Cardiac muscle cell (in vitro differentiated cells and primary cell): Measurements from ENCODE around the gene TTBK1. TPM values are rescaled to one million over a fixed set of nuclear protein-coding genes. Genes with fewer than 3 reads are reported as not detected.

Source experiments
- DNase-seq, 2 donors: peaks; one replicate each; pipeline versions ENCODE4 v3.0.0 to v3.0.0-alpha.2; 2010 to 2017; ENCODE audit warnings: low read depth in 1 of 2, low spot score in 1 of 2
- H3K27ac ChIP-seq: fragments of 200-600 bp; sonication (generic); 2 replicates; pipeline ENCODE4 v1.5.1; 2016
- H3K27me3 ChIP-seq: fragments of 200-600 bp; sonication (generic); 2 replicates; pipeline ENCODE4 v1.6.0; 2016; ENCODE audit warnings: control low read depth
- H3K36me3 ChIP-seq: fragments of 200-600 bp; sonication (generic); 2 replicates; pipeline ENCODE4 v1.5.1; 2016; ENCODE audit warnings: control low read depth
- H3K4me1 ChIP-seq: fragments of 200-600 bp; sonication (generic); 2 replicates; pipeline ENCODE4 v1.8.1; 2017; ENCODE audit warnings: low read depth, mild to moderate bottlenecking, mixed run types
- H3K4me3 ChIP-seq: fragments of 200-600 bp; sonication (generic); 2 replicates; pipeline ENCODE4 v1.5.1; 2016; ENCODE audit warnings: mild to moderate bottlenecking
- H3K9me3 ChIP-seq: fragments of 200-600 bp; sonication (generic); 2 replicates; pipeline ENCODE4 v1.5.1; 2017; ENCODE audit warnings: low read depth, mild to moderate bottlenecking, control low read depth
- polyA plus RNA-seq: library from polyadenylated mRNA; unstranded; fragments of >200 nt; fragmentation: Nextera tagmentation; extraction: Ambion mirVana; gene quantifications from 2 replicates; pipeline ENCODE4 v1.2.1, GENCODE V29; 2016
- total RNA-seq: library from RNA; depleted of rRNA; stranded (reverse); fragments of >200 nt; gene quantifications from 2 replicates; pipeline ENCODE4 v1.2.3, GENCODE V29; 2016
- TF ChIP-seq, protein P1 (sequence below): IDR thresholded peaks from 2 replicates; pipeline ENCODE4 v1.5.1; 2012; ENCODE audit warnings: low read depth, mild to moderate bottlenecking, low read length

The TTBK1 gene
- 0.60 and 1.0 TPM in 2 replicates for total RNA-seq
- 0.15 and 0.17 TPM in 2 replicates for polyA plus RNA-seq

DNA sequence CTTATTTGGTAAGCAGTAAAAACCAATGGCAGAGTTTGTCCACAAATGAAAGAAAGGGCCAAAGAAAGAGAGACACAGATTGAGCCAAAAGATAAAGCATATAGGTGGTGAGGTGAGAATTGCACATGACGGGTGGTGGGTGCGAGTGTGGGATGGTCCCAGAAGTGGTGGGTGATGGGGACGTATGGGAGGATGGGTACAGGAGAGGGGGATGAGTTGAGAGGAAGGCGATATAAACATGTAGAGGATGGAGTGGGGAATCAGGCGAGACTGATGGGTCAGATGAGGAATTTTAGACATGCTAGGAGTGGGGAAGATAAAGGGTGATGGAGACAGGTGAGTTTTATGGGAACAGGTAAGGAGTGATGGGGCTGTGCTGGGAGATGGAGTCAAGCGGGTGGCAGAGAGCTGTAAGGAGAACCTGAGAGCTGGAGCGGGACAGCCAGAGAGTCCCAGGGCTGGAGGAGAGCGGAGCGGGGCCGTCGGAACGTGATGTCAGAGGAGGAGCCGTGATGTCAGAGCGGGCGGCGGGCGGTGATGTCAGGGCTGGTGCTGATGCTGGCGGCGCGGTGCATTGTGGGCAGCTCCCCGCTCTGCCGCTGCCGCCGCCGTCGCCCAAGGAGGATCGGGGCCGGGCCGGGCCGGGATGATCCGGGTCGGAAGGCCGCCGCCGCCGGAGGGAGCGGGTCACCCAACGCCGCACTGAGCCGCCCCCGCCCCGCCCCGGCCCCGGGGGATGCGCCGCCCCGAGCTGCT, at the start of gene TTBK1:
TSS of gene TTBK1 (plus strand) at position 574 of the 756 bp plus-strand sequence. CDS start 3,180 bp downstream, outside the sequence.
- peaks cover 68% of the 10 kb centered on the region for H3K27me3 ChIP-seq
- no peak for DNase-seq

DNA sequence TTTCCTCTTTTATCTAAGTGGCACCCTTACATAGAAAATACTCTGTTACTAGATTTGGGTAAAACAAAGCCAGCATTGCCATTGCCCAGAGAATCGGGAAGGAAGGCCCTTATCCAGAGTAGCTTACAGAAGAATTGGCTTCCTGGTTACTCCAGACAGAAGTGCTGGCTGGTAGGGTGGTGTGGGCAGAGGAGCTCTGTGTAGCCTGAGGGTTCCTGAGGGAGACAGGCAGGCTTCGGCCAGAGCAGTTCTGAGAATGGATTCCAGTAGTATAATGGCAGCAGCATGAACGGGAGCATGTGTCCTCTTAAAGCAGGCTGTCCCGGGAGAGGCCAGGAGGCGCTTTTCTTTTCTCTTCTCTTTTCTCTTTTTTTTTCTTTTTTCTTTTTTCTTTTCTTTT, 49.4 kb upstream of the TTBK1 start:
- H3K36me3 ChIP-seq = no peaks in the 10 kb centered on the region
- peaks cover 18% of the 10 kb centered on the region for H3K4me1 ChIP-seq
- TF ChIP-seq, protein P1, sequence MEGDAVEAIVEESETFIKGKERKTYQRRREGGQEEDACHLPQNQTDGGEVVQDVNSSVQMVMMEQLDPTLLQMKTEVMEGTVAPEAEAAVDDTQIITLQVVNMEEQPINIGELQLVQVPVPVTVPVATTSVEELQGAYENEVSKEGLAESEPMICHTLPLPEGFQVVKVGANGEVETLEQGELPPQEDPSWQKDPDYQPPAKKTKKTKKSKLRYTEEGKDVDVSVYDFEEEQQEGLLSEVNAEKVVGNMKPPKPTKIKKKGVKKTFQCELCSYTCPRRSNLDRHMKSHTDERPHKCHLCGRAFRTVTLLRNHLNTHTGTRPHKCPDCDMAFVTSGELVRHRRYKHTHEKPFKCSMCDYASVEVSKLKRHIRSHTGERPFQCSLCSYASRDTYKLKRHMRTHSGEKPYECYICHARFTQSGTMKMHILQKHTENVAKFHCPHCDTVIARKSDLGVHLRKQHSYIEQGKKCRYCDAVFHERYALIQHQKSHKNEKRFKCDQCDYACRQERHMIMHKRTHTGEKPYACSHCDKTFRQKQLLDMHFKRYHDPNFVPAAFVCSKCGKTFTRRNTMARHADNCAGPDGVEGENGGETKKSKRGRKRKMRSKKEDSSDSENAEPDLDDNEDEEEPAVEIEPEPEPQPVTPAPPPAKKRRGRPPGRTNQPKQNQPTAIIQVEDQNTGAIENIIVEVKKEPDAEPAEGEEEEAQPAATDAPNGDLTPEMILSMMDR = no peak
- H3K27ac ChIP-seq = no peak overlapping the region
- no peaks in the 10 kb centered on the region for H3K27me3 ChIP-seq
- no peak overlapping the region for H3K4me3 ChIP-seq
- no peaks in the 10 kb centered on the region for H3K9me3 ChIP-seq
- DNase-seq = no peak

More for the DNA sequence above, at the start of gene TTBK1:
- Histone ChIP-seq H3K9me3 (no peaks in the 10 kb centered on the region), H3K27ac (no peak within 1 kb of the TSS), H3K4me3 (no peak within 1 kb of the TSS), H3K36me3 (no peaks in the 10 kb centered on the region), H3K4me1 (no peaks in the 10 kb centered on the region)
- TF ChIP-seq, protein P1 = no peak

DNA sequence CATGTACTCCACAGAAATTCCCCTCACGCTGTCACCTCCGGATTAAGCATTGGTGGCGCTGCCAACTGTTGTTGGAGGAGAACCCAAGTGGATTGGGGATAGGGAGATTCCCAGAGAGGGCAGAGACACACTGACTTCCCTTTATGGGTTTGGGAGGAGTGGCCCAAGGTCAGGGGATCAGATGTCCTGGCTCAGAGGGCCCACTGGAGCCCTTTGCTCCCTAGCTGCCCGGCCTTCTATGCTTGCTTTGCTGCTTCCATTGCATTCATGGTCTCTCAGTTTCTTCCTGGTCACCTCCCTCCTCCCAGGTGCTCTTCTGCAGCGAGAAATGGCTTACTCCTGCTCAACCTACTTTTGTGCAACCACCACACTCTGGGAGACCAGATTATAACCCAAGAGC, 46.9 kb upstream of the TTBK1 start:
- Histone ChIP-seq H3K4me3 (no peak overlapping the region), H3K27me3 (no peaks in the 10 kb centered on the region), H3K27ac (peak overlapping the region; percentile 58), H3K36me3 (peaks cover 2% of the 10 kb centered on the region), H3K9me3 (no peaks in the 10 kb centered on the region), H3K4me1 (no peaks in the 10 kb centered on the region)
- TF ChIP-seq, protein P1 = no peak
- peak in 1 of 2 donors; percentile 30 for DNase-seq

DNA sequence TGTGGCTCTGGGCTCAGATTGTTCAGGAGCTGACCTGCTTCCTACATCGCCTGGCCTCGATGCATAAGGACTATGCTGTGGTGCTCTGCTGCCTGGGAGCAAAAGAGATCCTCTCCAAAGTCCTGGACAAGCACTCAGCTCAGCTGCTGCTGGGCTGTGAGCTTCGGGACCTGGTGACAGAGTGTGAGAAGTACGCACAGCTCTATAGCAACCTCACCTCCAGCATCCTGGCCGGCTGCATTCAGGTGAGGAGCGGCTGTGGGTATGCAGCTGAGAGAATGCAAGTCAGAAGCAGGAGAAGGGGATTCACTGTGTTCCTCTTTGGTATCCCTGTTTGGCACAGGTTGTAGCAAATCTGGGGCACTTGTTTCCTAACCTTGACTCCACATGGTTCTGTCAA, 43.4 kb upstream of the TTBK1 start:
- H3K27ac ChIP-seq = no peak overlapping the region
- no peaks in the 10 kb centered on the region for H3K27me3 ChIP-seq
- no peak overlapping the region for H3K4me3 ChIP-seq
- H3K4me1 ChIP-seq = no peaks in the 10 kb centered on the region
- no peaks in the 10 kb centered on the region for H3K9me3 ChIP-seq
- TF ChIP-seq, protein P1 = no peak
- DNase-seq = no peak
- peaks cover 2% of the 10 kb centered on the region for H3K36me3 ChIP-seq

DNA sequence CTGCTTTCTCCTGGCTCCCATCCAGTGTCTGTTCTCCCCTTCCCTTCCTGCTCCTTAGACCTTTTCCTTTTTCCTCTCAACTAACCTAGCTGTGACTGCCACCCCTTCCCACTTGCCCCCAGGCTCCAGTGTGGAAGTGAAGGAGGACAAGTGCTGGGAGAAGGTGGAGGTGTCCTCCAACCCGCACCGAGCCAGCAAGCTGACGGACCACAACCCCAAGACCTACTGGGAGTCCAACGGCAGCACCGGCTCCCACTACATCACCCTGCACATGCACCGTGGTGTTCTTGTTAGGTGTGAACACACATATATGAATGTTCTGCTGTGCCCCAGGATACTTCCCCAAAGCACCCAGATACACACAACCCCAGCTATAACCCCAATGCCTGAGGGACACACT, 42.7 kb upstream of the TTBK1 start:
- Histone ChIP-seq H3K4me3 (no peak overlapping the region), H3K4me1 (no peaks in the 10 kb centered on the region), H3K27me3 (no peaks in the 10 kb centered on the region), H3K27ac (no peak overlapping the region), H3K36me3 (peaks cover 2% of the 10 kb centered on the region), H3K9me3 (no peaks in the 10 kb centered on the region)
- TF ChIP-seq, protein P1 = no peak
- DNase-seq = no peak
